HepG2 (cell line): Measurements from ENCODE around the gene ARFGEF3. TPM values are rescaled to one million over a fixed set of nuclear protein-coding genes. Genes with fewer than 3 reads are reported as not detected.

Experiments
- CREM ChIP-seq, 2 experiments: sonication (generic) in 1 of 2; formaldehyde crosslinking in 1 of 2; IDR thresholded peaks; 2 replicates each; pipeline versions ENCODE4 v1.4.0 to v1.6.1; 2016 to 2020; ENCODE audit warnings: antibody characterized with exemption in 1 of 2, mild to moderate bottlenecking in 1 of 2, missing genetic modification reagents in 1 of 2
- ELF4 ChIP-seq: sonication (generic); formaldehyde crosslinking; IDR thresholded peaks from 2 replicates; pipeline ENCODE4 v1.5.0; 2020; ENCODE audit warnings: missing genetic modification reagents, mild to moderate bottlenecking, moderate library complexity, borderline replicate concordance
- PCBP1 ChIP-seq: fragments of 200-400 bp; formaldehyde crosslinking; IDR thresholded peaks from 2 replicates; pipeline ENCODE4 v1.6.1; 2017; ENCODE audit warnings: mild to moderate bottlenecking, low read depth, low read length, borderline replicate concordance
- PHF5A ChIP-seq: IDR thresholded peaks from one replicate; pipeline ENCODE4 v1.6.1; 2018; ENCODE audit warnings: low read depth, missing genetic modification reagents; ENCODE audit not compliant: unreplicated experiment
- SOX5 ChIP-seq: IDR thresholded peaks from 2 replicates; pipeline ENCODE4 v1.6.1; 2016; ENCODE audit warnings: borderline replicate concordance
- SYNCRIP ChIP-seq: fragments of 200-400 bp; formaldehyde crosslinking; IDR thresholded peaks from 2 replicates; pipeline ENCODE4 v1.6.1; 2018; ENCODE audit warnings: mild to moderate bottlenecking, low read depth, low read length; ENCODE audit not compliant: insufficient read depth
- TBX2 ChIP-seq: sonication (generic); formaldehyde crosslinking; IDR thresholded peaks from 2 replicates; pipeline ENCODE4 v1.5.0; 2020; ENCODE audit warnings: missing genetic modification reagents, mild to moderate bottlenecking, borderline replicate concordance
- TCF7 ChIP-seq: sonication (generic); IDR thresholded peaks from 2 replicates; pipeline ENCODE4 v1.6.1; 2016; ENCODE audit warnings: antibody characterized with exemption, low read depth
- U2AF2 ChIP-seq: fragments of 200-400 bp; formaldehyde crosslinking; IDR thresholded peaks from 2 replicates; pipeline ENCODE4 v1.6.1; 2017; ENCODE audit warnings: low read depth, mild to moderate bottlenecking, low read length
- ZFYVE20 ChIP-seq: sonication (generic); formaldehyde crosslinking; IDR thresholded peaks from 2 replicates; pipeline ENCODE4 v1.8.0; 2023; ENCODE audit warnings: low read depth, mild to moderate bottlenecking, moderate library complexity, missing genetic modification reagents, borderline replicate concordance
- ZNF615 ChIP-seq: sonication (generic); formaldehyde crosslinking; IDR thresholded peaks from 2 replicates; pipeline ENCODE4 v1.5.0; 2020; ENCODE audit warnings: mild to moderate bottlenecking, missing genetic modification reagents, borderline replicate concordance
- ZNF772 ChIP-seq: sonication (generic); formaldehyde crosslinking; IDR thresholded peaks from 2 replicates; pipeline ENCODE4 v1.5.0; 2020; ENCODE audit warnings: mild to moderate bottlenecking, missing genetic modification reagents
- ZNF775 ChIP-seq: sonication (generic); formaldehyde crosslinking; IDR thresholded peaks from 2 replicates; pipeline ENCODE4 v1.4.0; 2020; ENCODE audit warnings: missing genetic modification reagents, mild to moderate bottlenecking, moderate library complexity, borderline replicate concordance
- ZNF883 ChIP-seq: sonication (generic); formaldehyde crosslinking; IDR thresholded peaks from 2 replicates; pipeline ENCODE4 v1.5.1; 2020; ENCODE audit warnings: mild to moderate bottlenecking, missing genetic modification reagents; ENCODE audit errors: not compliant biosample characterization
- polyA plus RNA-seq, 8 experiments: library from polyadenylated mRNA; depleted of rRNA in 3 of 8; stranded (reverse) in 7 of 8; unstranded in 1 of 8; fragments of >200 nt; fragmentation: Illumina TruSeq in 4 of 8; extraction: Trizol in 4 of 8; gene quantifications; 2 replicates each; pipeline versions ENCODE4 v1.2.1 to v1.2.3, GENCODE V29; 2011 to 2016; ENCODE audit warnings: low read depth in 4 of 8, missing spikeins in 1 of 8, mixed read lengths in 1 of 8; ENCODE audit not compliant: insufficient read depth in 1 of 8
- total RNA-seq, 5 experiments: library from RNA; depleted of rRNA; stranded (reverse); fragments of >200 nt; fragmentation: Illumina TruSeq; extraction: Trizol; gene quantifications; 2 replicates each; pipeline ENCODE4 v1.2.3, GENCODE V29; 2016; ENCODE audit warnings: low read depth in 1 of 5
- TF ChIP-seq, protein P1 (sequence below): IDR thresholded peaks from 2 replicates; pipeline ENCODE4 v1.6.1; 2016; ENCODE audit warnings: mild to moderate bottlenecking
- TF ChIP-seq, protein P2 (sequence below): sonication (generic); formaldehyde crosslinking; conservative IDR thresholded peaks from 2 replicates; pipeline ENCODE4 v1.4.0; 2020; ENCODE audit warnings: mild to moderate bottlenecking, missing genetic modification reagents, moderate library complexity
- TF ChIP-seq, protein P3 (sequence below): IDR thresholded peaks from 2 replicates; pipeline ENCODE4 v1.6.1; 2016; ENCODE audit warnings: low read depth, missing genetic modification reagents, missing compliant biosample characterization

ARFGEF3 gene
- total and polyA plus RNA-seq, 2 of the 13 experiments (the other 11 are each of a cell fraction or from before 2014, with no cell fraction given) = 0.60 to 2.6 TPM

DNA sequence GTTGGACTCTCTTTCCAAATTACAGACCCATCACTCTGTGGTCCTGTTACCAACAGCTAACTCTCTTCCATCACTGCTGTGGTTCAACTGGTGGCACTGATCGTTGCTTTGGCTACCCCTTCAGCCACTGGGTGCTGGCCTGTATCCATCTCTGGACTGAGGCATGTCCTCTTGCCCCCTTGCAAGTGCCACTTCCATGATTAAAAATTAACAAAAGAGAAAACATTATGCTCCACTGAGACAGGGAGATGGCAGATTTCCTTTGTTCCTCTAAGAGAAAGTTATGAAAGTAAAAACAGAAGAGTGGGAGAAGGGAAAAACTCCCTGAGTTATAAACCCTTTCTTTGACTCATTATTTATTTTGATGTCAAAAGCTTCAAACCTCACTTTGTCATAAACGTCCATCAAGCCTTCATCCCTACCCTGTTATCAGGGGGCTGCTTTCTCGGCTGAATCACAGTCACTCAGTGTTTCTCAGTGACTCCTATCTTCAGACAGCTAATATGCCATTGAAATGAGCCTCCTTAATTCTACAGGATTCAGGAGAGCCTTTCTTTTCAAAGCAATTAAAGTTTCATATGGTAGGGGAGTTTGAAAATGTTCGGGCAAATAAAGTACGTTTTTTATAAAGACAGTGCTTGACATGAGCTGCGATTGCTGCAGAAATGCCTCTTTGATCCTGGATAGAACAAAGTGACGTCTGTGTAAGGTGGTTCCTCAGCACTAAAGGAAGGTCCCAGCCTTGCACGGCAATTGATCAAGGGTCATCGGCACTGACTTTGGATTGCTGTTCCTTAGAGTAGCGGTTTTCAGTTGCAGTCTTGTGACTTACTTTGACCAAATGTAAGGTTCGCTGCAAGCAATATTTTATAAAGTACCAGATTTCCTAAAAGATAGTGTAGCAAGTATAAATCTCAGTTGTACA lies 106.5 kb downstream of the ARFGEF3 start (continued):
- no peak for TF ChIP-seq ZNF772 (CRISPR knock-in tag)
- TF ChIP-seq ZNF883 = no peak
- TF ChIP-seq SYNCRIP = no peak
- peak; percentile 61; the same call in 1 of the 2 replicates for TF ChIP-seq ELF4
- TF ChIP-seq, protein P1, sequence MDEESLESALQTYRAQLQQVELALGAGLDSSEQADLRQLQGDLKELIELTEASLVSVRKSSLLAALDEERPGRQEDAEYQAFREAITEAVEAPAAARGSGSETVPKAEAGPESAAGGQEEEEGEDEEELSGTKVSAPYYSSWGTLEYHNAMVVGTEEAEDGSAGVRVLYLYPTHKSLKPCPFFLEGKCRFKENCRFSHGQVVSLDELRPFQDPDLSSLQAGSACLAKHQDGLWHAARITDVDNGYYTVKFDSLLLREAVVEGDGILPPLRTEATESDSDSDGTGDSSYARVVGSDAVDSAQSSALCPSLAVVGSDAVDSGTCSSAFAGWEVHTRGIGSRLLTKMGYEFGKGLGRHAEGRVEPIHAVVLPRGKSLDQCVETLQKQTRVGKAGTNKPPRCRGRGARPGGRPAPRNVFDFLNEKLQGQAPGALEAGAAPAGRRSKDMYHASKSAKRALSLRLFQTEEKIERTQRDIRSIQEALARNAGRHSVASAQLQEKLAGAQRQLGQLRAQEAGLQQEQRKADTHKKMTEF (CRISPR knock-in tag) = peak; percentile 37; the same call in 1 of the 2 replicates
- TF ChIP-seq PHF5A = no peak
- TF ChIP-seq, protein P2, sequence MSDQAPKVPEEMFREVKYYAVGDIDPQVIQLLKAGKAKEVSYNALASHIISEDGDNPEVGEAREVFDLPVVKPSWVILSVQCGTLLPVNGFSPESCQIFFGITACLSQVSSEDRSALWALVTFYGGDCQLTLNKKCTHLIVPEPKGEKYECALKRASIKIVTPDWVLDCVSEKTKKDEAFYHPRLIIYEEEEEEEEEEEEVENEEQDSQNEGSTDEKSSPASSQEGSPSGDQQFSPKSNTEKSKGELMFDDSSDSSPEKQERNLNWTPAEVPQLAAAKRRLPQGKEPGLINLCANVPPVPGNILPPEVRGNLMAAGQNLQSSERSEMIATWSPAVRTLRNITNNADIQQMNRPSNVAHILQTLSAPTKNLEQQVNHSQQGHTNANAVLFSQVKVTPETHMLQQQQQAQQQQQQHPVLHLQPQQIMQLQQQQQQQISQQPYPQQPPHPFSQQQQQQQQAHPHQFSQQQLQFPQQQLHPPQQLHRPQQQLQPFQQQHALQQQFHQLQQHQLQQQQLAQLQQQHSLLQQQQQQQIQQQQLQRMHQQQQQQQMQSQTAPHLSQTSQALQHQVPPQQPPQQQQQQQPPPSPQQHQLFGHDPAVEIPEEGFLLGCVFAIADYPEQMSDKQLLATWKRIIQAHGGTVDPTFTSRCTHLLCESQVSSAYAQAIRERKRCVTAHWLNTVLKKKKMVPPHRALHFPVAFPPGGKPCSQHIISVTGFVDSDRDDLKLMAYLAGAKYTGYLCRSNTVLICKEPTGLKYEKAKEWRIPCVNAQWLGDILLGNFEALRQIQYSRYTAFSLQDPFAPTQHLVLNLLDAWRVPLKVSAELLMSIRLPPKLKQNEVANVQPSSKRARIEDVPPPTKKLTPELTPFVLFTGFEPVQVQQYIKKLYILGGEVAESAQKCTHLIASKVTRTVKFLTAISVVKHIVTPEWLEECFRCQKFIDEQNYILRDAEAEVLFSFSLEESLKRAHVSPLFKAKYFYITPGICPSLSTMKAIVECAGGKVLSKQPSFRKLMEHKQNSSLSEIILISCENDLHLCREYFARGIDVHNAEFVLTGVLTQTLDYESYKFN = peak; percentile 32; the same call in 1 of the 2 replicates
- TF ChIP-seq ZNF615 = no peak
- TF ChIP-seq ZFYVE20 (CRISPR knock-in tag) = no peak
- TF ChIP-seq PCBP1 = no peak
- peak; percentile 14; the same call in 1 of the 2 replicates for TF ChIP-seq TCF7
- 0 out of 2 replicates have a peak, but pooled peaks have one; percentile 8 for TF ChIP-seq CREM (IDR thresholded peaks at IDR 0.05)
- TF ChIP-seq CREM (CRISPR knock-in tag; IDR thresholded peaks at IDR 0.05) = no peak
- TF ChIP-seq SOX5 (CRISPR knock-in tag) = peak; percentile 36; the same call in 1 of the 2 replicates
- no peak for TF ChIP-seq ZNF775 (CRISPR knock-in tag)
- TF ChIP-seq U2AF2 = no peak
- TF ChIP-seq TBX2 (CRISPR knock-in tag) = peak; percentile 49; the same call in 1 of the 2 replicates
- TF ChIP-seq, protein P3, sequence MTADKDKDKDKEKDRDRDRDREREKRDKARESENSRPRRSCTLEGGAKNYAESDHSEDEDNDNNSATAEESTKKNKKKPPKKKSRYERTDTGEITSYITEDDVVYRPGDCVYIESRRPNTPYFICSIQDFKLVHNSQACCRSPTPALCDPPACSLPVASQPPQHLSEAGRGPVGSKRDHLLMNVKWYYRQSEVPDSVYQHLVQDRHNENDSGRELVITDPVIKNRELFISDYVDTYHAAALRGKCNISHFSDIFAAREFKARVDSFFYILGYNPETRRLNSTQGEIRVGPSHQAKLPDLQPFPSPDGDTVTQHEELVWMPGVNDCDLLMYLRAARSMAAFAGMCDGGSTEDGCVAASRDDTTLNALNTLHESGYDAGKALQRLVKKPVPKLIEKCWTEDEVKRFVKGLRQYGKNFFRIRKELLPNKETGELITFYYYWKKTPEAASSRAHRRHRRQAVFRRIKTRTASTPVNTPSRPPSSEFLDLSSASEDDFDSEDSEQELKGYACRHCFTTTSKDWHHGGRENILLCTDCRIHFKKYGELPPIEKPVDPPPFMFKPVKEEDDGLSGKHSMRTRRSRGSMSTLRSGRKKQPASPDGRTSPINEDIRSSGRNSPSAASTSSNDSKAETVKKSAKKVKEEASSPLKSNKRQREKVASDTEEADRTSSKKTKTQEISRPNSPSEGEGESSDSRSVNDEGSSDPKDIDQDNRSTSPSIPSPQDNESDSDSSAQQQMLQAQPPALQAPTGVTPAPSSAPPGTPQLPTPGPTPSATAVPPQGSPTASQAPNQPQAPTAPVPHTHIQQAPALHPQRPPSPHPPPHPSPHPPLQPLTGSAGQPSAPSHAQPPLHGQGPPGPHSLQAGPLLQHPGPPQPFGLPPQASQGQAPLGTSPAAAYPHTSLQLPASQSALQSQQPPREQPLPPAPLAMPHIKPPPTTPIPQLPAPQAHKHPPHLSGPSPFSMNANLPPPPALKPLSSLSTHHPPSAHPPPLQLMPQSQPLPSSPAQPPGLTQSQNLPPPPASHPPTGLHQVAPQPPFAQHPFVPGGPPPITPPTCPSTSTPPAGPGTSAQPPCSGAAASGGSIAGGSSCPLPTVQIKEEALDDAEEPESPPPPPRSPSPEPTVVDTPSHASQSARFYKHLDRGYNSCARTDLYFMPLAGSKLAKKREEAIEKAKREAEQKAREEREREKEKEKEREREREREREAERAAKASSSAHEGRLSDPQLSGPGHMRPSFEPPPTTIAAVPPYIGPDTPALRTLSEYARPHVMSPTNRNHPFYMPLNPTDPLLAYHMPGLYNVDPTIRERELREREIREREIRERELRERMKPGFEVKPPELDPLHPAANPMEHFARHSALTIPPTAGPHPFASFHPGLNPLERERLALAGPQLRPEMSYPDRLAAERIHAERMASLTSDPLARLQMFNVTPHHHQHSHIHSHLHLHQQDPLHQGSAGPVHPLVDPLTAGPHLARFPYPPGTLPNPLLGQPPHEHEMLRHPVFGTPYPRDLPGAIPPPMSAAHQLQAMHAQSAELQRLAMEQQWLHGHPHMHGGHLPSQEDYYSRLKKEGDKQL (CRISPR knock-in tag) = no peak
